ENCODE data around the gene SERPINA7. TPM values are rescaled to one million over a fixed set of nuclear protein-coding genes. Genes with fewer than 3 reads are reported as not detected.
"Not testable (repeated sequence)": the region's sequence is repeated elsewhere in the genome, so short reads cannot be mapped to it uniquely, and the experiment has no call there.

Gene SERPINA7
- polyA plus RNA-seq, 1 donor (not counting 4 experiments of a cell fraction or from before 2014, with no cell fraction given) = not detected

- DNase-seq (ENCODE audit: low read depth, low spot score) (no peak), FAIRE-seq (no peak)
- no peak overlapping the region for H3K27ac ChIP-seq (ENCODE audit: control insufficient read depth, insufficient read depth, low read length)
- H3K9me1 ChIP-seq (ENCODE audit: control insufficient read depth, extremely low read depth, insufficient read depth, low read length) = no peaks in the 10 kb centered on the region
- H3K4me1 ChIP-seq (ENCODE audit: control insufficient read depth, extremely low read depth, insufficient read depth, low read length) = no peaks in the 10 kb centered on the region
- no peaks in the 10 kb centered on the region for H3K36me3 ChIP-seq (ENCODE audit: control insufficient read depth in 2 of 2, extremely low read depth in 1 of 2, insufficient read depth in 2 of 2, low read length in 2 of 2)
- peaks cover 4% of the 10 kb centered on the region for H3K27me3 ChIP-seq (ENCODE audit: control insufficient read depth, extremely low read depth, insufficient read depth, low read length)
- dilution Hi-C loops (cut with MboI; ENCODE audit: extremely low pct_ligation_motif_present, low sequenced_read_pairs) = no loop called here
- H3K4me3 ChIP-seq (ENCODE audit: control insufficient read depth in 2 of 3, extremely low read depth in 1 of 3, insufficient read depth in 2 of 3, low read depth in 1 of 3, low read length in 3 of 3) = no peak overlapping the region
- H3K9ac ChIP-seq (ENCODE audit: control insufficient read depth, extremely low read depth, insufficient read depth, low read length) = no peak overlapping the region
- H3K79me2 ChIP-seq (ENCODE audit: control insufficient read depth, insufficient read depth, low read length) = no peaks in the 10 kb centered on the region
- TF ChIP-seq, protein P1, sequence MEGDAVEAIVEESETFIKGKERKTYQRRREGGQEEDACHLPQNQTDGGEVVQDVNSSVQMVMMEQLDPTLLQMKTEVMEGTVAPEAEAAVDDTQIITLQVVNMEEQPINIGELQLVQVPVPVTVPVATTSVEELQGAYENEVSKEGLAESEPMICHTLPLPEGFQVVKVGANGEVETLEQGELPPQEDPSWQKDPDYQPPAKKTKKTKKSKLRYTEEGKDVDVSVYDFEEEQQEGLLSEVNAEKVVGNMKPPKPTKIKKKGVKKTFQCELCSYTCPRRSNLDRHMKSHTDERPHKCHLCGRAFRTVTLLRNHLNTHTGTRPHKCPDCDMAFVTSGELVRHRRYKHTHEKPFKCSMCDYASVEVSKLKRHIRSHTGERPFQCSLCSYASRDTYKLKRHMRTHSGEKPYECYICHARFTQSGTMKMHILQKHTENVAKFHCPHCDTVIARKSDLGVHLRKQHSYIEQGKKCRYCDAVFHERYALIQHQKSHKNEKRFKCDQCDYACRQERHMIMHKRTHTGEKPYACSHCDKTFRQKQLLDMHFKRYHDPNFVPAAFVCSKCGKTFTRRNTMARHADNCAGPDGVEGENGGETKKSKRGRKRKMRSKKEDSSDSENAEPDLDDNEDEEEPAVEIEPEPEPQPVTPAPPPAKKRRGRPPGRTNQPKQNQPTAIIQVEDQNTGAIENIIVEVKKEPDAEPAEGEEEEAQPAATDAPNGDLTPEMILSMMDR (optimal IDR thresholded peaks at IDR 0.05 in 1 of 3, IDR thresholded peaks at IDR 0.05 in 1 of 3, conservative IDR thresholded peaks at IDR 0.05 in 1 of 3; ENCODE audit: extremely low read depth in 1 of 3, insufficient read depth in 2 of 3, low read length in 3 of 3) = no peak
- TF ChIP-seq EZH2 (IDR thresholded peaks at IDR 0.05; ENCODE audit: low read length) = no peak
- H2AFZ ChIP-seq (ENCODE audit: control insufficient read depth, low read length) = no peak overlapping the region
- H4K20me1 ChIP-seq (ENCODE audit: control insufficient read depth, extremely low read depth, insufficient read depth, low read length) = no peaks in the 10 kb centered on the region
- no peak overlapping the region for H3K4me2 ChIP-seq (ENCODE audit: control insufficient read depth, extremely low read depth, insufficient read depth, low read depth, low read length)
- no peaks in the 10 kb centered on the region for H3K9me3 ChIP-seq (ENCODE audit: control insufficient read depth, low read depth, low read length)
These were observed 39.2 kb downstream of the SERPINA7 start for GRCh38 chrX:105999294-105999693.

GRCh38 chrX:105988487-105988886 lies 50.0 kb downstream of the SERPINA7 start:
- H3K79me2 ChIP-seq (ENCODE audit: control insufficient read depth, insufficient read depth, low read length); H3K27me3 ChIP-seq (ENCODE audit: control insufficient read depth, extremely low read depth, insufficient read depth, low read length); H3K9ac ChIP-seq (ENCODE audit: control insufficient read depth, extremely low read depth, insufficient read depth, low read length); H2AFZ ChIP-seq (ENCODE audit: control insufficient read depth, low read length); H3K4me1 ChIP-seq (ENCODE audit: control insufficient read depth, extremely low read depth, insufficient read depth, low read length); H3K9me1 ChIP-seq (ENCODE audit: control insufficient read depth, extremely low read depth, insufficient read depth, low read length); H3K27ac ChIP-seq (ENCODE audit: control insufficient read depth, insufficient read depth, low read length); H4K20me1 ChIP-seq (ENCODE audit: control insufficient read depth, extremely low read depth, insufficient read depth, low read length); DNase-seq (ENCODE audit: low read depth, low spot score); H3K36me3 ChIP-seq (ENCODE audit: control insufficient read depth in 2 of 2, extremely low read depth in 1 of 2, insufficient read depth in 2 of 2, low read length in 2 of 2); H3K4me3 ChIP-seq (ENCODE audit: control insufficient read depth in 2 of 3, extremely low read depth in 1 of 3, insufficient read depth in 2 of 3, low read depth in 1 of 3, low read length in 3 of 3); dilution Hi-C loops (cut with MboI; ENCODE audit: extremely low pct_ligation_motif_present, low sequenced_read_pairs); H3K4me2 ChIP-seq (ENCODE audit: control insufficient read depth, extremely low read depth, insufficient read depth, low read depth, low read length); FAIRE-seq; H3K9me3 ChIP-seq (ENCODE audit: control insufficient read depth, low read depth, low read length): not testable (repeated sequence)

Other genes with a start within 250 kb of the SERPINA7 start
- gene NRK, start 216.2 kb downstream of the SERPINA7 start, polyA plus RNA-seq = 0.17 to 0.35 TPM (median 0.28 TPM) in 3 replicates
- 0.11 to 0.28 TPM (median 0.16 TPM) in 3 replicates for gene PWWP3B, start 129.6 kb upstream of the SERPINA7 start, polyA plus RNA-seq

Data from keratinocyte (primary cell).